Naive B cell (primary cell): ENCODE data around the gene AP2A1. TPM values are rescaled to one million over a fixed set of nuclear protein-coding genes. Genes with fewer than 3 reads are reported as not detected.

Experiments
- ATAC-seq, 2 donors: fragments of 150-1000 bp; cut with Tn5 transposase; 2 replicates each; pipeline ENCODE4 v1.10.0; 2021; ENCODE audit warnings: low read depth in 2 of 2, mild to moderate bottlenecking in 2 of 2, moderate library complexity in 2 of 2
- DNase-seq: peaks from one replicate; pipeline ENCODE4 v3.0.0; 2022
- H3K27ac Mint-ChIP-seq, 6 donors: one replicate each; pipeline ENCODE4 v1.8.0; 2020 to 2022; ENCODE audit warnings: mild to moderate bottlenecking in 6 of 6, mixed read lengths in 6 of 6, moderate library complexity in 5 of 6, inconsistent platforms in 2 of 6
- H3K27me3 Mint-ChIP-seq, 3 donors: one replicate each; pipeline ENCODE4 v1.8.0; 2021 to 2022; ENCODE audit warnings: mixed read lengths in 3 of 3, mild to moderate bottlenecking in 1 of 3
- H3K36me3 Mint-ChIP-seq, 2 donors: one replicate each; pipeline ENCODE4 v1.8.0; 2020 to 2022; ENCODE audit warnings: mixed read lengths in 2 of 2, inconsistent platforms in 1 of 2, mild to moderate bottlenecking in 1 of 2
- H3K4me1 Mint-ChIP-seq, 3 donors: one replicate each; pipeline ENCODE4 v1.8.0; 2020 to 2022; ENCODE audit warnings: mixed read lengths in 3 of 3, inconsistent platforms in 1 of 3, mild to moderate bottlenecking in 1 of 3, moderate library complexity in 1 of 3
- H3K4me3 Mint-ChIP-seq, 8 donors: one replicate each; pipeline ENCODE4 v1.8.0; 2020 to 2022; ENCODE audit warnings: mild to moderate bottlenecking in 8 of 8, mixed read lengths in 8 of 8, moderate library complexity in 8 of 8, inconsistent platforms in 2 of 8
- H3K9me3 Mint-ChIP-seq, 7 donors: one replicate each; pipeline ENCODE4 v1.8.0; 2020 to 2022; ENCODE audit warnings: mixed read lengths in 7 of 7, mild to moderate bottlenecking in 5 of 7, inconsistent platforms in 2 of 7, moderate library complexity in 1 of 7
- polyA plus RNA-seq, 6 donors: library from polyadenylated mRNA; unstranded; fragments of 300-500 nt; fragmentation: Illumina TruSeq; gene quantifications; one replicate each; pipeline ENCODE4 v1.2.3, GENCODE V29; 2021; ENCODE audit warnings: low read depth in 6 of 6

AP2A1 gene
- polyA plus RNA-seq, 6 donors from 2014 or later, result 3.9 to 8.0 (median 5.0) TPM

GRCh38 chr19:49844138-49845095 lies 77.6 kb downstream of the AP2A1 start:
- DNase-seq (no peak), ATAC-seq (no peak)
- H3K27me3 Mint-ChIP-seq, result no peaks in the 10 kb centered on the region
- peaks cover 22 to 64% (median 56%) of the 10 kb centered on the region in 3 donors for H3K4me1 Mint-ChIP-seq
- H3K27ac Mint-ChIP-seq, result peak overlapping the region in 4 of 6 donors; percentile 81 to 90 (median 83)
- H3K4me3 Mint-ChIP-seq, result peak overlapping the region; percentile 22 to 84 (median 70)
- H3K9me3 Mint-ChIP-seq, result peaks cover 0 to 5% (median 0%) of the 10 kb centered on the region in 7 donors
- no peaks in the 10 kb centered on the region for H3K36me3 Mint-ChIP-seq

DNA sequence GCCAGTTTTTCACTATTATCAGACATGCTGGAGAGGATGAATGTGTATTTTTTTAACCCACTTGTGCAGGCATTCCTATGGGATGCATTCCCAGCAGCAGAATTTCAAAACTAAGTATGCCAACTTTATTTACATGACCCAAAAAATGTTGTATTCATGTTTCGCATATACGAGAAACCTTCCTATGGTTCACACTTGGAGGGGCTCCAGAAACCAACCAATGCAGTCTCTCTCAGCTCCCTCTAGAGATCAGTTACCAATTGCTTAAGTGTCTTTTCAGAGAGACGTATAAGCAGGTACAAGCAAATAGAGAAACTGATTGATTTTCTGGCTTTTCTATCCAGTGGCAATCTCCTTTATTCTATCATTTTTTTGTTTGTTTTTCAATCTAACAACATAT lies 78.6 kb downstream of the AP2A1 start:
- DNase-seq (no peak), ATAC-seq (no peak)
- Mint-ChIP-seq H3K4me3 (peak overlapping the region in 6 of 8 donors; percentile 21 to 84 (median 62)), H3K27ac (peak overlapping the region in 3 of 6 donors; percentile 22 to 90 (median 76)), H3K4me1 (peaks cover 27 to 71% (median 61%) of the 10 kb centered on the region in 3 donors), H3K9me3 (peaks cover 0 to 5% (median 0%) of the 10 kb centered on the region in 7 donors), H3K36me3 (no peaks in the 10 kb centered on the region), H3K27me3 (no peaks in the 10 kb centered on the region)

- Mint-ChIP-seq H3K27ac (peak overlapping the region in 2 of 6 donors; percentile 31 to 52), H3K4me1 (peaks cover 22 to 70% (median 56%) of the 10 kb centered on the region in 3 donors)
Observed at GRCh38 chr19:49846408-49846807, 79.6 kb downstream of the AP2A1 start.

GRCh38 chr19:49847731-49848696 lies 81.2 kb downstream of the AP2A1 start:
- no peak for ATAC-seq

More at GRCh38 chr19:49846408-49846807, 79.6 kb downstream of the AP2A1 start:
- H3K4me3 Mint-ChIP-seq, result peak overlapping the region in 5 of 8 donors; percentile 16 to 55 (median 35)
- H3K9me3 Mint-ChIP-seq, result peaks cover 0 to 5% (median 0%) of the 10 kb centered on the region in 7 donors
- ATAC-seq (no peak), DNase-seq (no peak)
- H3K27me3 Mint-ChIP-seq, result no peaks in the 10 kb centered on the region
- H3K36me3 Mint-ChIP-seq, result no peaks in the 10 kb centered on the region

DNA sequence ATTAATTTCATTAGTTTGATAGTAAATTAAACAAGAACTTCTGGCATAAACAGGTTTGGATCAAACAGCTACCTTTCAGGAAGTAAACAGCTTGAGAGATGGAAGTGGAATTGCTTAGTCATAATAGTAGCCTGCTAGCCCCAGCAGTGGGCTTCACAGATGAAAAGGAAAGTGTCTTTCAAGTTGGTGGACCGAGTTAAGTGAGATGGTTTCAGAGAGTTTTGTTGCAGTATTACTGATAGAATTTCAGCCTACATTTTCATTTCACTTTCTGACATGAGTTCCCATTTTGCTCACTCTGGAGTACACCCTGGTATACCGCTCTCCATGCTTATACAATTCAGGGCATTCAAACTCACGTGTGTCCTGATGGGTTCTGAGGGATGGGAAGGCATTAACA lies 82.1 kb downstream of the AP2A1 start:
- DNase-seq, result no peak
- Mint-ChIP-seq H3K36me3 (no peaks in the 10 kb centered on the region), H3K4me3 (peak overlapping the region; percentile 41 to 97 (median 71)), H3K27ac (peak overlapping the region in 2 of 6 donors; percentile 72 to 74), H3K27me3 (no peaks in the 10 kb centered on the region), H3K9me3 (peaks cover 0 to 5% (median 0%) of the 10 kb centered on the region in 7 donors), H3K4me1 (peaks cover 31 to 75% (median 55%) of the 10 kb centered on the region in 3 donors)
- no peak for ATAC-seq

More at GRCh38 chr19:49847731-49848696, 81.2 kb downstream of the AP2A1 start:
- Mint-ChIP-seq H3K27me3 (no peaks in the 10 kb centered on the region), H3K4me1 (peaks cover 31 to 74% (median 56%) of the 10 kb centered on the region in 3 donors), H3K27ac (peak overlapping the region in 2 of 6 donors; percentile 21 to 60), H3K9me3 (peaks cover 0 to 5% (median 0%) of the 10 kb centered on the region in 7 donors), H3K4me3 (peak overlapping the region in 5 of 8 donors; percentile 24 to 97 (median 45)), H3K36me3 (no peaks in the 10 kb centered on the region)
- DNase-seq, result no peak

- no peaks in the 10 kb centered on the region for H3K27me3 Mint-ChIP-seq
- peaks cover 31 to 69% (median 50%) of the 10 kb centered on the region in 3 donors for H3K4me1 Mint-ChIP-seq
- DNase-seq (no peak), ATAC-seq (no peak)
- H3K9me3 Mint-ChIP-seq, result peaks cover 0 to 5% (median 0%) of the 10 kb centered on the region in 7 donors
- H3K4me3 Mint-ChIP-seq, result peak overlapping the region; percentile 85 to 98 (median 93)
- H3K36me3 Mint-ChIP-seq, result no peaks in the 10 kb centered on the region
- H3K27ac Mint-ChIP-seq, result peak overlapping the region in 2 of 6 donors; percentile 29 to 91
Observed at GRCh38 chr19:49849433-49850220, 82.8 kb downstream of the AP2A1 start.

GRCh38 chr19:49850221-49850486 lies 83.4 kb downstream of the AP2A1 start:
- Mint-ChIP-seq H3K27me3 (no peaks in the 10 kb centered on the region), H3K4me1 (peaks cover 27 to 64% (median 44%) of the 10 kb centered on the region in 3 donors), H3K36me3 (no peaks in the 10 kb centered on the region), H3K9me3 (peaks cover 0 to 5% (median 0%) of the 10 kb centered on the region in 7 donors), H3K4me3 (peak overlapping the region; percentile 85 to 98 (median 93)), H3K27ac (peak overlapping the region in 5 of 6 donors; percentile 87 to 99 (median 97))
- no peak for ATAC-seq
- DNase-seq, result no peak

DNA sequence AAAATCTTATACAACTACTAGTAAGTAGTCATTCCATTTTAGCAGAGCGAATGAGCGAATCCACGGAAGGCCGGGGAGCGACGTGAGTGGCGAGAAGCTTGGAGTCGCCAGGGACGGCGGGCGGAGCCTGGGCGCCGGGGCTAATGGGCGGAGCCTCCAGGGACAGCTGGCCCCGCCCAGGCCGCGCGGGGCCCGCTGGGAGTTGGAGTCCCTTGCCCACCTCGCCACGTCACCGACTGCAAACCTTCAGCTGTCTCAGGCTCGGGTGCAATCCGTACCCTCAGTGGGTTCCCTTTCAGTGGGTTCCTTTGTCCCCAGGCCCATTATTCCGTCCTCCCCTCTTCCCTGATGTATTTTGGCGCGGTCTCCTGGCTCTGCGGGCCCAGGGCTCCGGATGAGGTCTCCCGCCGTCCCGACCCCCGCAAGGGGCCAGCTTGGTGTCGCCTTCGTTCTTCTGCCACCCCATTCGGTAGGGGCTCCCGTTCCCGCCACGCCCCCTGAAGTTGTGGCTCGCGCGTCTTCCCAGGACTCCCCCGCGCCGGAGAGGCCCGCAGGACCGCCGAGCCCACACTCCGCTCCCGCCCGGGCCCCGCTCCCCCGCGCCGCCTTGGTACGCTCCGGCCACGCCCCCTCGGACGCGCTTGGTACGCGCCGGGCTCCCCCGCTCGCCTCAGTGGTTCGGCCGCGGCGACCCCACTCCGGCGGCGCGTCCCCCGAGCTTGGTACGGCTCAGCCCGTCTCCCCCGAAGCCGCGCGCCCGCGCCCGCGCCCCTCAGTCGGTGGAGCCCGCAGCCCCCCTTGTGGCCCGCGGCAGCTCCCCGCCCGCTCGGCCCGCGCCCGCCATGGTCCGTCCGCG lies 83.9 kb downstream of the AP2A1 start, which contains the start of gene PTOV1:
Gene PTOV1, plus strand, starts transcription at position 673 of the 856 bp plus-strand sequence.
- Mint-ChIP-seq H3K27me3 (no peaks in the 10 kb centered on the region), H3K36me3 (no peaks in the 10 kb centered on the region), H3K4me1 (peaks cover 30 to 60% (median 39%) of the 10 kb centered on the region in 3 donors), H3K4me3 (peak within 1 kb of the TSS; percentile 85 to 98 (median 93)), H3K9me3 (peaks cover 0 to 5% (median 0%) of the 10 kb centered on the region in 7 donors), H3K27ac (peak within 1 kb of the TSS; percentile 89 to 99 (median 97))
- DNase-seq (peak; percentile 88), ATAC-seq (peak; percentile 82 to 86)

DNA sequence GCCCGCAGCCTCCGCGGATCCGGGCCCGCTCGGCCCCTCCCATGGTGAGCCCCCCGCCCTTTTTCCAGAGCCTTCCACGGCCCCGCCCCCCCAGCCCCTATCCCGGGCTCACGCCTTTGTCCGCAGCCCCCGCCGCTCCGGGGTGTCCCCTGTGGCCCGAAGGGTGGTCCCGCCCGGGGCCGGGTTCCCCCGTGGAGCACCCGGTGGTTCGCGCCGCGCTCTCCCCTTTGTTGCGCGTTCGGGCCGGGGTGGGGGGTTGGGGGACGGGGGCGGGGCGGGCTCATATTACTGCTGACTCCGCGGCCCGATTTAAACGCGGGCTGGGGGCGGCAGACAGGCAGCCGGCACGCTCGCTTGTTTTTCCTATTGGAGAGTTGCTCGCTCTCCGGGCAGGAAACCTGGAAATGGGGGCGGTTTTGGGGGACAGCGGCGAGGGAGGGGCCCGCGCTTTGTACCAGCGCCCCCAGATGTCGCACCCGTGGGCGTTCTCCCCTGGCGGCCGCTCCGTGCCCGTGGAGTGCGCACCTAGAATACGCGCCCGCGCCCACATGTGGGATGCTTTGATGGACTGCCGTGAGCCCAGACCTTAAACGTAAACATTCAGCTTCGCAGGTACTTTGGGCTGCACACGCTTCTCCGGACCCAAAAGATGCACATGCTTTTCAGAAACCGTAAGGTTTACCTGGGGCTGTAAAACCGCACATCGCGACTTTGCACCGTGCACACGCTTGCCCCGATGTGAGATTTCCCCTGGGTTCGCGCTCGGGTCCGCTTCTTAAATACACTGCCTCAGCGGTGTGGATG lies 84.9 kb downstream of the AP2A1 start:
- Mint-ChIP-seq H3K27me3 (no peaks in the 10 kb centered on the region), H3K4me1 (peaks cover 31 to 52% (median 33%) of the 10 kb centered on the region in 3 donors), H3K36me3 (no peaks in the 10 kb centered on the region), H3K4me3 (peak overlapping the region; percentile 69 to 94 (median 86)), H3K9me3 (peaks cover 0 to 5% (median 0%) of the 10 kb centered on the region in 7 donors), H3K27ac (peak overlapping the region in 5 of 6 donors; percentile 10 to 89 (median 88))
- DNase-seq (no peak), ATAC-seq (peak; percentile 18 to 19)

DNA sequence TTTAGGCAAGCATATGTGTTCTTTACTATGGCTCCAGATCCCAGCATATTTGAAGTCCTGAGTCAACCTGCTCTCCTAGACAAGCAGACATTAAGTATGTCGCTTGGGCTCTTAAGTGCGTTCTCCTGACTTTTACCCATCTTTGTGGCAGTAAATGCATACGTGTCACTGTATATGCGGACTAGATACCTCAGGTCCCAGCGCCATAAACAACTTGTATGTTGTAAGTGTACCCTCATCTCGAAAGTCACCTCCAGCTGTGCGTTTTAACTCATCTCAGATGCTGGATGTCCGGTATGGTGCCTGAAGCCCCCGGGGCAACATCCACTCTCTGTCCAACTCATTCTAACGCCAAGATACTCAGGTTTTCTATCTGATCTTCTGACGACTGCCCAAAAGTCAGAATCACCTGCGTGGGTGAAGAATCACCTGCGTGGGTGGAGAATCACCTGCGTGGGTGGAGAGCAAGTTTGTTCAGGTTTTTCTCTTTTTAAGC lies 85.9 kb downstream of the AP2A1 start:
- Mint-ChIP-seq H3K4me3 (peak overlapping the region; percentile 69 to 94 (median 86)), H3K27me3 (no peaks in the 10 kb centered on the region), H3K9me3 (peaks cover 0 to 5% (median 0%) of the 10 kb centered on the region in 7 donors), H3K36me3 (no peaks in the 10 kb centered on the region), H3K27ac (peak overlapping the region in 5 of 6 donors; percentile 76 to 89 (median 88)), H3K4me1 (peaks cover 31 to 47% (median 32%) of the 10 kb centered on the region in 3 donors)
- DNase-seq (no peak), ATAC-seq (no peak)
